ENCODE measurements around the gene CUL1.

CUL1 gene

GRCh38 chr7:148674689-148675088, 24.0 kb upstream of the CUL1 start:
- H3K9me2 ChIP-seq (ENCODE audit: low read depth, low read length) = no peaks in the 10 kb centered on the region
- H3K4me3 ChIP-seq (ENCODE audit: low read depth, low read length, poor library complexity, severe bottlenecking) = no peak overlapping the region
- H3F3A ChIP-seq (ENCODE audit: insufficient read depth, low read length) = no peaks in the 10 kb centered on the region
- H3K4me2 ChIP-seq (ENCODE audit: low read length) = no peak overlapping the region
- H2AFZ ChIP-seq (ENCODE audit: low read length) = no peak overlapping the region
- H3K79me2 ChIP-seq (ENCODE audit: insufficient read depth, low read length) = no peaks in the 10 kb centered on the region
- no peaks in the 10 kb centered on the region; the same call in 1 of the 2 replicates for H3K27me3 ChIP-seq (ENCODE audit: insufficient read depth, low read length)
- H3K36me3 ChIP-seq (ENCODE audit: insufficient read depth, low read length) = no peaks in the 10 kb centered on the region
- no peak for TF ChIP-seq CTCF (IDR thresholded peaks at IDR 0.05; ENCODE audit: low read length)
- TF ChIP-seq EZH2 (IDR thresholded peaks at IDR 0.05; ENCODE audit: borderline replicate concordance, low read length) = no peak
- H3K27ac ChIP-seq (ENCODE audit: low read depth, low read length, poor library complexity, severe bottlenecking) = no peak overlapping the region
- no peak overlapping the region for H3K9ac ChIP-seq (ENCODE audit: low read length)
- no peaks in the 10 kb centered on the region for H3K9me3 ChIP-seq (ENCODE audit: low read length)
- H4K20me1 ChIP-seq (ENCODE audit: insufficient read depth, low read length) = no peaks in the 10 kb centered on the region
- no peaks in the 10 kb centered on the region for H3K4me1 ChIP-seq (ENCODE audit: insufficient read depth, low read length, severe bottlenecking)

GRCh38 chr7:148676291-148676690, 22.4 kb upstream of the CUL1 start:
- H3K9me3 ChIP-seq (ENCODE audit: low read length) = no peaks in the 10 kb centered on the region
- no peak overlapping the region for H3K4me2 ChIP-seq (ENCODE audit: low read length)
- no peak overlapping the region for H3K4me3 ChIP-seq (ENCODE audit: low read depth, low read length, poor library complexity, severe bottlenecking)
- no peaks in the 10 kb centered on the region; the same call in 1 of the 2 replicates for H3K27me3 ChIP-seq (ENCODE audit: insufficient read depth, low read length)
- H3K79me2 ChIP-seq (ENCODE audit: insufficient read depth, low read length) = no peaks in the 10 kb centered on the region
- TF ChIP-seq EZH2 (IDR thresholded peaks at IDR 0.05; ENCODE audit: borderline replicate concordance, low read length) (no peak), CTCF (IDR thresholded peaks at IDR 0.05; ENCODE audit: low read length) (no peak)
- H3F3A ChIP-seq (ENCODE audit: insufficient read depth, low read length) = no peaks in the 10 kb centered on the region
- H3K27ac ChIP-seq (ENCODE audit: low read depth, low read length, poor library complexity, severe bottlenecking) = no peak overlapping the region
- no peaks in the 10 kb centered on the region for H3K4me1 ChIP-seq (ENCODE audit: insufficient read depth, low read length, severe bottlenecking)
- no peaks in the 10 kb centered on the region for H3K36me3 ChIP-seq (ENCODE audit: insufficient read depth, low read length)
- H4K20me1 ChIP-seq (ENCODE audit: insufficient read depth, low read length) = no peaks in the 10 kb centered on the region
- no peak overlapping the region for H2AFZ ChIP-seq (ENCODE audit: low read length)
- H3K9me2 ChIP-seq (ENCODE audit: low read depth, low read length) = no peaks in the 10 kb centered on the region
- no peak overlapping the region for H3K9ac ChIP-seq (ENCODE audit: low read length)

- no peak overlapping the region for H3K9ac ChIP-seq (ENCODE audit: low read length)
- TF ChIP-seq EZH2 (IDR thresholded peaks at IDR 0.05; ENCODE audit: borderline replicate concordance, low read length) (no peak), CTCF (IDR thresholded peaks at IDR 0.05; ENCODE audit: low read length) (no peak)
- no peaks in the 10 kb centered on the region for H3K9me2 ChIP-seq (ENCODE audit: low read depth, low read length)
- no peak overlapping the region for H3K4me2 ChIP-seq (ENCODE audit: low read length)
- H3K36me3 ChIP-seq (ENCODE audit: insufficient read depth, low read length) = no peaks in the 10 kb centered on the region
- H3K4me3 ChIP-seq (ENCODE audit: low read depth, low read length, poor library complexity, severe bottlenecking) = no peak overlapping the region
- H3K4me1 ChIP-seq (ENCODE audit: insufficient read depth, low read length, severe bottlenecking) = no peaks in the 10 kb centered on the region
- H3K27ac ChIP-seq (ENCODE audit: low read depth, low read length, poor library complexity, severe bottlenecking) = no peak overlapping the region
- H3K27me3 ChIP-seq (ENCODE audit: insufficient read depth, low read length) = no peaks in the 10 kb centered on the region
- no peaks in the 10 kb centered on the region for H4K20me1 ChIP-seq (ENCODE audit: insufficient read depth, low read length)
- 0 out of 2 replicates have a peak, but pooled peaks cover 7% of the 10 kb centered on the region for H3K9me3 ChIP-seq (ENCODE audit: low read length)
- no peaks in the 10 kb centered on the region for H3F3A ChIP-seq (ENCODE audit: insufficient read depth, low read length)
- no peak overlapping the region for H2AFZ ChIP-seq (ENCODE audit: low read length)
- no peaks in the 10 kb centered on the region for H3K79me2 ChIP-seq (ENCODE audit: insufficient read depth, low read length)
These were observed 16.9 kb upstream of the CUL1 start for GRCh38 chr7:148681821-148682220.

Data from OCI-LY1 (cell line).